Pancreas (tissue), 10 donors: ENCODE data around the gene ACAT1. TPM values are rescaled to one million over a fixed set of nuclear protein-coding genes. Genes with fewer than 3 reads are reported as not detected.
A peak's percentile ranks its signal among the peaks of the same experiment; 100 is the strongest.
"Not testable (repeated sequence)": the region's sequence is repeated elsewhere in the genome, so short reads cannot be mapped to it uniquely, and the experiment has no call there.

Source experiments
- ATAC-seq, 4 donors: fragments of 200-7000 bp; cut with Tn5 transposase; one replicate each; pipeline versions ENCODE4 v1.8.0 to v1.9.1; 2020; ENCODE audit warnings: mild to moderate bottlenecking in 4 of 4, moderate library complexity in 4 of 4
- DNase-seq, 6 donors: peaks; one replicate each; pipeline ENCODE4 v3.0.0-alpha.2; 2020
- FAIRE-seq: peaks from 2 replicates; lab custom pipeline; 2012; peaks lifted over from hg19 to GRCh38; lab: Jason Lieb, UNC
- H3K27ac ChIP-seq, 4 donors: fragments of 200-600 bp; sonication (generic); 1 replicate in 3 of 4; 2 replicates in 1 of 4; pipeline versions ENCODE4 v1.5.0 to v1.8.0; 2020
- H3K27me3 ChIP-seq, 4 donors: fragments of 200-600 bp; one replicate each; pipeline ENCODE4 v1.8.0; 2021
- H3K36me3 ChIP-seq, 3 donors: fragments of 200-600 bp; sonication (generic) in 1 of 3; one replicate each; pipeline versions ENCODE4 v1.5.0 to v1.8.0; 2020 to 2021
- H3K4me1 ChIP-seq, 3 donors: fragments of 200-600 bp; one replicate each; pipeline ENCODE4 v1.8.0; 2021
- H3K4me3 ChIP-seq, 4 donors: fragments of 200-600 bp; sonication (generic) in 2 of 4; one replicate each; pipeline versions ENCODE4 v1.5.0 to v1.8.0; 2020 to 2021
- H3K9me3 ChIP-seq, 4 donors: fragments of 200-600 bp; one replicate each; pipeline ENCODE4 v1.8.0; 2021
- WGBS, 2 donors: extraction: QIAGEN DNeasy Blood & Tissue Kit; methylation state at CpG; one replicate each; pipeline ENCODE4 v1.1.7; 2013; 5-methylcytosine and 5-hydroxymethylcytosine counted together
- intact Hi-C, 3 donors: fragments of 100-400 bp; cut with DNase I; formaldehyde crosslinking; loops; one replicate each; pipeline versions ENCODE4 v1.11.1 to v1.14.2; 2022
- polyA plus RNA-seq, 2 donors: library from polyadenylated mRNA; stranded (reverse); fragments of 200-250 nt; gene quantifications; one replicate each; pipeline ENCODE4 v1.2.3, GENCODE V29; 2013
- total RNA-seq, 6 donors: library from RNA; stranded (reverse); fragmentation: NEBNext Ultra II Directional in 4 of 6; extraction: Animal tissue kit (Norgen Biotek cat#: 25700) in 4 of 6; gene quantifications; one replicate each; pipeline versions ENCODE4 v1.2.1 to v1.2.4, GENCODE V29; 2021 to 2023
- TF ChIP-seq, protein P1 (sequence below), 4 donors: fragments of 200-600 bp; sonication (generic) in 3 of 4; IDR thresholded peaks; one replicate each; pipeline versions ENCODE4 v1.5.0 to v1.8.0; 2021; ENCODE audit warnings: antibody characterized with exemption in 4 of 4
- donor health status: healthy with polysubstance abuse.
- donor health status: DM: no; HTN: no; CAD: no; lungs with moderate emphysema.
- donor health status: DM: no; HTN: no; CAD: no.
- donor health status: control.
- donor health status: control.
- donor health status: Bipolar disorder and iron deficiency.
- donor health status: DM: yes; HTN: yes; CAD: no.
- donor health status: DM: no; HTN: no; CAD: no.
- donor health status: DM: no; HTN: no; CAD: no.
- donor health status: DM: yes; HTN: yes; CAD: no.

The ACAT1 gene
- total and polyA plus RNA-seq, 8 donors, result 41.4 to 64.4 (median 53.4) TPM

GRCh38 chr11:108112057-108112456, 9.3 kb upstream of the ACAT1 start:
- TF ChIP-seq, protein P1, sequence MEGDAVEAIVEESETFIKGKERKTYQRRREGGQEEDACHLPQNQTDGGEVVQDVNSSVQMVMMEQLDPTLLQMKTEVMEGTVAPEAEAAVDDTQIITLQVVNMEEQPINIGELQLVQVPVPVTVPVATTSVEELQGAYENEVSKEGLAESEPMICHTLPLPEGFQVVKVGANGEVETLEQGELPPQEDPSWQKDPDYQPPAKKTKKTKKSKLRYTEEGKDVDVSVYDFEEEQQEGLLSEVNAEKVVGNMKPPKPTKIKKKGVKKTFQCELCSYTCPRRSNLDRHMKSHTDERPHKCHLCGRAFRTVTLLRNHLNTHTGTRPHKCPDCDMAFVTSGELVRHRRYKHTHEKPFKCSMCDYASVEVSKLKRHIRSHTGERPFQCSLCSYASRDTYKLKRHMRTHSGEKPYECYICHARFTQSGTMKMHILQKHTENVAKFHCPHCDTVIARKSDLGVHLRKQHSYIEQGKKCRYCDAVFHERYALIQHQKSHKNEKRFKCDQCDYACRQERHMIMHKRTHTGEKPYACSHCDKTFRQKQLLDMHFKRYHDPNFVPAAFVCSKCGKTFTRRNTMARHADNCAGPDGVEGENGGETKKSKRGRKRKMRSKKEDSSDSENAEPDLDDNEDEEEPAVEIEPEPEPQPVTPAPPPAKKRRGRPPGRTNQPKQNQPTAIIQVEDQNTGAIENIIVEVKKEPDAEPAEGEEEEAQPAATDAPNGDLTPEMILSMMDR (IDR thresholded peaks at IDR 0.05), result no peak
- no peak overlapping the region for H3K27ac ChIP-seq
- DNase-seq (no peak), ATAC-seq (no peak), FAIRE-seq (no peak)
- no peaks in the 10 kb centered on the region for H3K9me3 ChIP-seq
- H3K36me3 ChIP-seq, result no peaks in the 10 kb centered on the region
- peaks cover 9 to 12% (median 12%) of the 10 kb centered on the region in 3 donors for H3K4me1 ChIP-seq
- no peak overlapping the region for H3K4me3 ChIP-seq
- H3K27me3 ChIP-seq, result no peaks in the 10 kb centered on the region
- 86 to 95% methylated on average over 2 of the region's 2 CpGs for WGBS, 2 donors
- intact Hi-C loops, result no loop called here

DNA sequence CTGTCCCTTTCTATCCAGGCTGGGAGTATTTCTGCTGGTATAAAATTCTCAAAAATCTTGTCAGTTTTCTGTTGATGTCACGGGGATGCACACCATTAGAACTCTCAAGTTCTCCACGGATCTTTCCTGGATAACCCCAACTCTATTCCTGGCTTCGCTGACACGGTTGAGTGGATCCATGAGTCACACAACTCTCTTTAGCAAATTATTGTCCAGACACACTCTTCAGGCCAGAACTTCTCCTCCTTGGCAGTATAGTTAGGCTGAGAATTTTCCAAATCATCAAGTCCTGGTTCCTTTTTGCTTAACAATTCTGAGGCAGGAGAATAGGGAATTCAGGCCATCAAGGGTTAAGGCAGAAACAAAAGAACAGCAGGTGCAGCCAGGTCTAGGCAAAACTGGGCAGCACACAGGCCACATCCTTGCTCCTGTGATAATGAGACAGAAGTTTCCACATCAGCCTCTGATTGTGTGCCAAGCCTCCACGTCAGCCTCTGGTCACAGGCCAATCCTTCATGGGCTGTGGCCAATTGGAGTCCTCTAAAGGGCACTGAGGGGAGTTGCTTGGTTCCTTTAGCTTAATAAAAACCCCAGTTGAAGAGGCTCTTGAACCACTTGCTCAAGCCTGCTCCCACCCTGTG, 5.7 kb upstream of the ACAT1 start:
- Histone ChIP-seq H3K27me3 (no peaks in the 10 kb centered on the region), H3K9me3 (no peaks in the 10 kb centered on the region), H3K4me1 (peaks cover 9 to 12% (median 12%) of the 10 kb centered on the region in 3 donors), H3K36me3 (no peaks in the 10 kb centered on the region), H3K4me3 (no peak overlapping the region), H3K27ac (peak overlapping the region; percentile 38 to 75 (median 62))
- 23 to 29% methylated on average over 5 of the region's 5 CpGs for WGBS, 2 donors
- ATAC-seq, result peak; percentile 90 to 94 (median 94)
- DNase-seq, result peak; percentile 84 to 96 (median 92)
- TF ChIP-seq, protein P1 (IDR thresholded peaks at IDR 0.05), result no peak
- intact Hi-C loops, result no loop called here
- FAIRE-seq, result no peak

DNA sequence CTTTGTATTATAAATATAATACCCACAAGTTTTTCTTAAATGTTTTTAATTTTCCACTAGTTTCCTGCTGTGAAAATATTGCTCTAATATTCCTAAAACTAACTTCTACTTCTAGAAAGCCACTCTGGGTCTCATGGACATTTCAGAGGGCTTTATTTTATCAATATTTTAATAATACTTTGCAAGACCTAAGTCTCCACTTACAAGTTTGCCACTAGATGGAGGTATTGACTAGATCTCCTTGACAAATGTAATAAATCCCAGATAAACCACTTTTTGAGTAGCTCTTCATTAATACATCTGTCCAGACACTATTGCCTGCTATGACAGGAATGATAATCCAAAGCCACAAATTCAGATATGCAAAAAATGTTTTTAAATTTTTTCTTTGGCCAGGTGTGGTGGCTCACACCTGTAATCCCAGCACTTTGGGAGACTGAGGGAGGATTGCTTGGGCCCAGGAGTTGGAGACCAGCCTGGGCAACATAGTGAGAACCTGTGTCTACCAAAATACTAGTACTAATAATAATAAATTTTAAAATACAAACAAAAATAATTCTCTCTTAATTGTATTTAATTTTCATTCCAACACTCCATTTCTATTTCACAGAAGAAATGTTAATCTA, 3.5 kb upstream of the ACAT1 start:
- TF ChIP-seq, protein P1 (IDR thresholded peaks at IDR 0.05), result peak in 3 of 4 donors; percentile 31 to 37 (median 32)
- intact Hi-C loops, result no loop called here
- H3K4me1 ChIP-seq, result peaks cover 9 to 17% (median 12%) of the 10 kb centered on the region in 3 donors
- no peaks in the 10 kb centered on the region for H3K9me3 ChIP-seq
- FAIRE-seq (peak; percentile 37), ATAC-seq (no peak), DNase-seq (no peak)
- no peaks in the 10 kb centered on the region for H3K36me3 ChIP-seq
- H3K27ac ChIP-seq, result no peak overlapping the region
- no peaks in the 10 kb centered on the region for H3K27me3 ChIP-seq
- no peak overlapping the region for H3K4me3 ChIP-seq

DNA sequence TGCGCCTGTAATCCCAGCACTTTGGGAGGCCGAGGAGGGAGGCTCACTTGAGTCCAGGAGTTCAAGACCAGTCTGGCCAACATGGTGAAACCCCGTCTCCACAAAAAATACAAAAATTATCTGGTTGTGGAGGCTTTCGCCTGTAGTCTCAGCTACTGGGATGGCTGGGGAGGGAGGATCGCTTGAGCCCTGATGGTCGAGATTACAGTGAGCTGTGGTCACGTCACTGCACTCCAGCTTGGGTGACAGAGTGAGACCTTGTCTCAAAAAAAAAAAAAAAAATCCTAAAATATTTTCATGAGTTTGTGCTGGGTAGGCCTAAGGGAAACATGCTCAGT, 462 bp upstream of the ACAT1 start:
- H3K27me3 ChIP-seq, H3K9me3 ChIP-seq, ATAC-seq, DNase-seq, H3K36me3 ChIP-seq, intact Hi-C loops, FAIRE-seq: not testable (repeated sequence)
- Histone ChIP-seq H3K27ac (peak overlapping the region; percentile 81 to 96 (median 96)), H3K4me1 (peaks cover 21 to 29% (median 26%) of the 10 kb centered on the region in 3 donors), H3K4me3 (peak overlapping the region in 2 of 4 donors; percentile 63 to 75)
- 50 to 52% methylated on average over 7 of the region's 7 CpGs for WGBS, 2 donors

GRCh38 chr11:108122166-108122628, 830 bp downstream of the ACAT1 start:
- Histone ChIP-seq H3K27ac (peak overlapping the region; percentile 81 to 96 (median 96)), H3K9me3 (no peaks in the 10 kb centered on the region), H3K36me3 (no peaks in the 10 kb centered on the region), H3K27me3 (no peaks in the 10 kb centered on the region), H3K4me3 (peak overlapping the region; percentile 45 to 75 (median 60)), H3K4me1 (peaks cover 18 to 25% (median 23%) of the 10 kb centered on the region in 3 donors)
- DNase-seq, result peak in 2 of 6 donors; percentile 35 to 37
- ATAC-seq, result peak; percentile 35 to 51 (median 46)
- TF ChIP-seq, protein P1 (IDR thresholded peaks at IDR 0.05), result no peak
- intact Hi-C loops, result no loop called here
- FAIRE-seq, result no peak
- WGBS, 2 donors, result 11 to 14% methylated on average over 9 of the region's 9 CpGs
